Measurements from ENCODE around the gene SHROOM2. TPM values are rescaled to one million over a fixed set of nuclear protein-coding genes. Genes with fewer than 3 reads are reported as not detected.
A peak's percentile ranks its signal among the peaks of the same experiment; 100 is the strongest.
"Not testable (repeated sequence)": the region's sequence is repeated elsewhere in the genome, so short reads cannot be mapped to it uniquely, and the experiment has no call there.

Gene SHROOM2
- total RNA-seq, 1 experiment from 2014 or later = 1.7 TPM

DNA sequence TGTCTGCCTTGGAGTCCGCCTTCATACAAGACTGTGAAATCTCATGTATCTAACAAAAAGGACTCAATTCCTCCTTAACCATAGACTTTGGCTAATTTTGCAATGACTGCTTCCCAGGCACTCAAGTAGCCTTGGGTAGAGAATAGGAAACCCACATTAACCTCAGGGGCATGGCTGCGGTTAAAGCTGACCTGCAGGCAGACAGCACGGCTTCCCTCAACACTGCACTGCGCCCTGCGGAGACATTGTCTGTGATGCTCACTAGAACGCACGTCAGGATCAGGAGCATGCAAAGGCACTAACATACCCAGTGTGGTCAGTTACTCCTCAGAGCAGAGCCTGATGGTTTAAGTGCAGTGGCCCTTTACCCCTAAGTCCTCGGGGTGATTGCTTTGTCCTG lies 10.3 kb upstream of the SHROOM2 start:
- DNase-seq (ENCODE audit: low read depth) = no peak

GRCh38 chrX:9781941-9782340 lies 4.3 kb upstream of the SHROOM2 start:
- DNase-seq (ENCODE audit: low read depth) = no peak
- in situ Hi-C loops (cut with HindIII; ENCODE audit: low pct_unique_long_range_greater_than_20kb, low sequenced_read_pairs) = no loop called here

More for the DNA sequence above, 10.3 kb upstream of the SHROOM2 start:
- in situ Hi-C loops (cut with HindIII; ENCODE audit: low pct_unique_long_range_greater_than_20kb, low sequenced_read_pairs) = no loop called here

- in situ Hi-C loops (cut with HindIII; ENCODE audit: low pct_unique_long_range_greater_than_20kb, low sequenced_read_pairs) = no loop called here
- DNase-seq (ENCODE audit: low read depth) = no peak
Measured at GRCh38 chrX:9784332-9784731, 1.9 kb upstream of the SHROOM2 start.

- DNase-seq (ENCODE audit: low read depth) = no peak
- in situ Hi-C loops (cut with HindIII; ENCODE audit: low pct_unique_long_range_greater_than_20kb, low sequenced_read_pairs) = no loop called here
Measured at GRCh38 chrX:9785254-9785943, 830 bp upstream of the SHROOM2 start.

DNA sequence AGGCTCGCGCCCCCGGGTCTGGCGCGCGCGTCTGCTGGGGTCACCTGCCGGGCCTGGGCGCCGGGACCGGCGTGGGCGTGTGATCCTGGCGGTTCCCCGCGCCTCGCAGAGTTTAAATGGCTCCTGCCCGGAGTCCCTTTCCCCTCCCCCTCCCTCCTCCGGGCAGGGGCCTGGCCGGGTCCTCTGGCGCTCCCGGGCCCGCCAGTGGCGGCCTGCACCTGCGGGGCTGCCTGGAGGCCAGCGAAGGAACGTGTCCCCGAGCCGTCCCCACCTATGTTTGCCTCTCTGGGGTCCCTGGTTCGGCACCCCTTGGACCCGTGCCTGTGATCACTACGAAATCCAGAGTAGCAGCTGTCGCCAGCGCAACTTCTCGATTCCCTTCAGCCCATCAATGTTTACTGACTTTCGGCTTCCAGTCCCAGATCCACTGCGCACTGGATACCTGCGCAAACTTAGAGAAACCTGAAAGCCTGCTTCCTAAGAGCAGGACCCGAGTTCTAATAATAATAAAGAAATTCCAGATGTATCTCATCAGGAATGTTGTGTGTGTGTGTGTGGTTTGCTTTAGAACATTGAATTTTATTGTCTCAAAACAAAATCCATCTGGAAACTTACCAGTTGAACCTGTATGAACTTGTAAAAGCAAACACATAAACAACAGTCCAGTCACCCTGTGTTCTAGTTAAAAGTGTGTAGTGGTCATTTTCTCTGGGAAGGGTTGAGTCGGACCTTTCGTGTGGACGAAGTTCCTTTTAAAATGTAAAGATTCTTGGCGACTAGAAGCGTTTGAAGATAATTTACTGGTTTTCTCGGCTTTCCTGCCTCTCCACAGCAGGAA lies 788 bp downstream of the SHROOM2 start:
- in situ Hi-C loops (cut with HindIII; ENCODE audit: low pct_unique_long_range_greater_than_20kb, low sequenced_read_pairs) = no loop called here
- peak; percentile 12 for DNase-seq (ENCODE audit: low read depth)

DNA sequence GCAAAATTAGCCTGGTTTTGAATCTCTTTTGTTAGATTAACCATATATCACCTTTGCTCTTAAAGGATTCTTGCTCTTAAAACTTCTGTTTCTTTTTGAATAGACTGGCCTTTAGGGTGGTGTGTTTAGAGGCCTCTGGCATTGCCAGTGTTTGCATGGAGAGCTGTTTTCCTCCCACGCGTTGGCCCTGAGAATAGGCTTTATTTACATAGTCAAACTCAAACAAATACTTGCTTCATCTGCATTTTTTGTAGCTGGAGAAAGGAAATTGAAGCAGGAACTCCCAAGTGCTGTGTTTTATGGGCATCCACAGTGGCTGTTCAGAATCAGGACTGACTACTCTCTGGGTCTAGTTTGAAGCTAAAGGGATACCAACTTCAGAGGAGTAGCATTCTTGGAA lies 2.7 kb downstream of the SHROOM2 start:
- in situ Hi-C loops (cut with HindIII; ENCODE audit: low pct_unique_long_range_greater_than_20kb, low sequenced_read_pairs) = no loop called here
- no peak for DNase-seq (ENCODE audit: low read depth)

GRCh38 chrX:9789555-9789954 lies 3.3 kb downstream of the SHROOM2 start:
- no peak for DNase-seq (ENCODE audit: low read depth)
- in situ Hi-C loops (cut with HindIII; ENCODE audit: low pct_unique_long_range_greater_than_20kb, low sequenced_read_pairs) = no loop called here

DNA sequence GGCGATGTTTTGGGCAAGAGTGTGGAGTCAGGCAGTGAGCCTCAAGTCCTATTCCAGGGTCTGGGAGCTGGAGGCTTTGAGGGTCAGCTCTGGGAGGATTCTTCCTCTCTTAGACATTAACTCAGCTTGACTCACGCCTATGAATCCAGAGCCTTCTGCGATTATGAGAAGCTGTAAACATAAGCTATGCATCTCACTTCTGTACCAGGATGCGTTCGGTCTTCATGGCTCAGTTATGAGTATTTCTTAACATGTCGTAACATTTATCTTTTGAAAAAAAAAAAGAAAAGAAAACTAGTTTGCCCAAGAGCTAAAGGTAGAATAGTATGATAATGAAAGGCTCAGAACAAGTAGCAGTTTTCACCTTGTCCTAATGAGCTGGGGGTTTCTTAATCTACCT lies 4.6 kb downstream of the SHROOM2 start:
- in situ Hi-C loops (cut with HindIII; ENCODE audit: low pct_unique_long_range_greater_than_20kb, low sequenced_read_pairs) = no loop called here
- DNase-seq (ENCODE audit: low read depth) = no peak

GRCh38 chrX:9794495-9794894 lies 8.3 kb downstream of the SHROOM2 start:
- no peak for DNase-seq (ENCODE audit: low read depth)
- in situ Hi-C loops (cut with HindIII; ENCODE audit: low pct_unique_long_range_greater_than_20kb, low sequenced_read_pairs) = no loop called here

DNA sequence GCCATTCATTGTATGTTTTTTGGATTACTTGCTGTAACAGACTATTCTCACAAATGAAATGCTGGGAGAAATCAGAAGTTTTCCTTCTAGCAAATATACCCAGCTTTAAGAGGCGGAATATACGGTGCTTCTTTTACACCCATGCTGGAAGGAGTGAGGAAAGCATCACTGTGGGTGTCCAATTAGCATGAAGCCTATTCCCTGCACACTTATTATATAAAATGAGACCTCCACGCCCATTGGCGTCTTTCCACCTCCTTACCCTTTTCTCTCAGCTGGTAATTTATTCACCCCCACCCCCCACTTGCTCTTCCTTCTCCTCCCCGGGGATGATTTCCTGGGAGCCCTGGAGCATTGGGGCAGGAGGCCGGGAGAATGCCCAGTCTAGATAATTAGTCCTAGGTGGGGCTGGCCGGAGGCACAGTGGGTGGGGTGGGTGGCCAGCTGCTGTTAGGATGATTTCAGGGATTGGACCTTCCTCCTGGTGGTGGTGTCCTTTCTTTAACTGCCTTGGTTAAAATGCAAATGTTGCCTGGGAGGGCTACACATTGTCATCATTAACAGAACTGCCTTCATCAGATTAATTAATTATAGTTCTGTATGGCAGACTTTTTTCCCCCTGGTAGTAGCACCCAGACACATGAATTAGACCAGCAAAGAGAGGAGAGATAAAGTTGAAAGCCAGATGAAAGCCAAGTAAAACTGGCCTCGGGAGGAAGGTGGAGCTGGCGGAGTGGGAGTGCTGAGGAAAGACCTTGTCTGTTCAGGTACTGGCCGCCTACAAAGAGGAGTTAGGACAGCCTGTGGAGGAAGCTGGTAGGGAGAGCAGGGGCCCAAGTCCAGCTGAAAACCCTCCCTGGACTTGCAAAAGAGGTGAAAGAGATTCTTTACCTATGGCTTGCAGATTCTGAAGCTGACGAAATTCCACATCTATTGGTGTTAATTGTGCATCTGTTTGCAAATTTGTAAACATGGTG lies 11.4 kb downstream of the SHROOM2 start:
- DNase-seq (ENCODE audit: low read depth) = no peak
- in situ Hi-C loops (cut with HindIII; ENCODE audit: low pct_unique_long_range_greater_than_20kb, low sequenced_read_pairs) = no loop called here

DNA sequence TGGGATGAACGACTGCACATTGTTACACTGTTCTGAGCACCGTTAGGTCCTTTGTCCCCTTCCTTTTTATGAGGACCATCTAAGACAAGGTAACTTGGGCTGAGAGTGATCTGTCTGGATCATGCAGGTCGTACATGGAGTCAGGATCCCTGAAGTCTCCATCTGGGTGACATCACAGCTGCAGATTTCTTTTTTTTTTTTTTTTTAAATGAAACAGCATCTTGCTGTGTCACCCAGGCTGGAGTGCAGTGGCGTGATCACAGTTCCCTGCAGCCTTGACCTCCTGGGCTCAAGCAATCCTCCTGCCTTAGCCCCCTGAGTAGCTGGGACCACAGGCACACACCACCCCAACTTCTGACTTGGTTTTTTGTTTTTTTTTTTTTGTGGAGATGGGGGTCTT lies 16.5 kb downstream of the SHROOM2 start:
- in situ Hi-C loops (cut with HindIII; ENCODE audit: low pct_unique_long_range_greater_than_20kb, low sequenced_read_pairs) = no loop called here

GRCh38 chrX:9804444-9804843 lies 18.2 kb downstream of the SHROOM2 start:
- in situ Hi-C loops (cut with HindIII; ENCODE audit: low pct_unique_long_range_greater_than_20kb, low sequenced_read_pairs) = no loop called here
- DNase-seq (ENCODE audit: low read depth) = no peak

More for the DNA sequence above, 16.5 kb downstream of the SHROOM2 start:
- DNase-seq (ENCODE audit: low read depth) = no peak

DNA sequence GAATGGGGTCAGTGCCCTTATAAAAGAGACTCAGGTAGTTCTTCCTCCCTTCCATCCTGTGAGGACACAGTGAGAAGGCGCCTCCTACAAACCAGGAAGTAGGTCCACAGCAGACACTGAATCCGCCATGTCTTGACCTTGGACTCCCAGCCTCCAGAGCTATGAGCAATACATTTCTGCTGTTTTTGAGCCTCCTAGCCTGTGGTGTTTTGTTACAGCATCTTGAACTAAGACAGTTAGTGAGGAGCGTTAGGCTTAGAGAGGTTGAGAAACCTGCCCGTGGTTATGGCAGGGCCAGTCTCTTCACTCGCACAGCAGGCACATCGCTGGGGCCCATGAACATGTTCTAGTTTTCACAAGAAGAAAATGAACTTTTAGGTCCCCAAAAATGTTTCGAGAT lies 19.7 kb downstream of the SHROOM2 start:
- in situ Hi-C loops (cut with HindIII; ENCODE audit: low pct_unique_long_range_greater_than_20kb, low sequenced_read_pairs) = no loop called here
- no peak for DNase-seq (ENCODE audit: low read depth)

DNA sequence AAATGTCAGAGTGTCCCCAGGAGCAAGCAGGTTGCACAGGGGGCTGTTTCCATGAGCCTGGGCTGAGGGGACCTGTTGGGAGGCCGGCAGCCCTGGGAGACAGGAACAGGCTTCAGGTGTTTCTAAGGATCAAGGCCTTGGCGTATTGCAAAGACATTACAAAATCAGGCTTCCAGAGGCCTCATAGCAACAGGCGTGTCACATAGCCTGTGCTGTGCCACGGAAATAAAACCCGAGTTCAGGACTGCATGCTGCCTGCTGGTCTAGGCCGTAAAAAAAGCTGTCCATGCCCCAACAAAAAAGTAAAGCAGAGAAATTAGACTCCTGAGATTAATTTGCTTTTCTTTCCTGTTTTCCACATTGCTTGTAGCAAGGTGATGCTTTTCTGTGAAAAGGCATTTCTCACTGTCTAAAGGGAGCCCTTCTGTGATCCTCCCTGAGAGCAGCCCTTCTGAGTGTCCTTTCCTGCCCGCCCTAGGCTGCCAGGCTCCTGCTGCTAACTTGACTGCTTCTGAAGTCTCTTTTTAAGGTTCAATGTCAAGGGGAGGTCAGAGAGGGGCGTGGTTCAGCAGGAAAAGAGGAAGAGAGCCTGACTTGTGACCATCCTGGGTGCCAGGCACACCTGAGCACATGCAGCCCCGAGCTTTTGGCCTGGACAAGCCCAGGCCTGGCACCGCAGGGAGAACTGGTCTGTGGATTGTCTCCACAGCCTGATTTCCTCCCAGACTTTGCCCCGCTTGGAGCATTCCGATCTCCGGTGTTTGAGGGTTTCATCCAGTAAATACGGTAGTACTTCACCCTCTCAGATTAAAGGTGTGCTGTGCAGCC lies 21.3 kb downstream of the SHROOM2 start:
- in situ Hi-C loops (cut with HindIII; ENCODE audit: low pct_unique_long_range_greater_than_20kb, low sequenced_read_pairs) = no loop called here
- no peak for DNase-seq (ENCODE audit: low read depth)

DNA sequence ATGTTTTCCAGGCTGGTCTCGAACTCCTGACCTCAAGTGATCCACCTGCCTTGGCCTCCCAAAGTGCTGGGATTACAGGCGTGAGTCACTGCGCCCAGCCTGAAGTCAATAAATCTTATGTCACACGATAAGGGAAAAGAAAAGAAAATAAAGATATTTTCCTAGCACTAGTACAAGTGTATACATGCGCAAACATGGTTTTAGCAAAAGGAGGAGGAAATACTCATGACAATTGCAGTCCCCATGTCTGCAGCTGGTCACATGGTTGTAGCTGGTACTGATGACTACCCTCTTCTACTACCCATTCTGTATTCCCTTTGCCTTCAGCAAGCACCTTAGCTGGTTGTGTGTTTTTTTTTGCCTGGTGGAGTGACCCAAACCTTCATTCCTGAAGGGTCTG lies 23.6 kb downstream of the SHROOM2 start:
- in situ Hi-C loops (cut with HindIII; ENCODE audit: low pct_unique_long_range_greater_than_20kb, low sequenced_read_pairs); DNase-seq (ENCODE audit: low read depth): not testable (repeated sequence)

GRCh38 chrX:9811086-9811485 lies 24.9 kb downstream of the SHROOM2 start:
- DNase-seq (ENCODE audit: low read depth); in situ Hi-C loops (cut with HindIII; ENCODE audit: low pct_unique_long_range_greater_than_20kb, low sequenced_read_pairs): not testable (repeated sequence)

DNA sequence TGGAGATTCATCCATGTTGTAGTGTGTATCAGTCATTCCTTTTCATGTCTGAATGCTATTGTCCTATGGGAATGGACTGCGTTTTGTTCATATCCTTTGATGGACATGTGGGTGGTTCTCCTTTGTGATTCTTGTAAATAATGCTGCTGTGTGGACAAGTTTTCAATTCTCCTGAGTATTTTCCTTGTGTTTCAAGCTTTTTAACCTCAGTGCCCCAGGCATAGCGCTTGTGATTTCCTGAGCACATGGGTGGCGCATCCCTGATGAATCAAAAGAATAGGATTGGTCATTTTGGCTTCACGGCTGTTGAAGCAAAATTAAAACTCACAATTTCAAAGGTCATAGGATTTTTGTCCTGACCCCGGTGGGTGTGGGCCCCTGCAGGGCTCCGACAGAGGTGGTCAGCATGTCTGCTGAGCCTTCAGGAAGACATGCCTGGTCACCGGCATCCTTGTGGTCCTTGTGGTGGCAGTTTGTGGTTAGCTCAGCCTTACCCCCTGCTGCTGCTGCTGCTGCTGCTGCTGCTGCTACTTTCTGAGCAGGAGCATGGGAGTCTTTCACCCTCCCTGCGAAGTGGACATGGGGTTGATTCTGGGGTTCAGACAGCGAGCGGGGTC lies 30.0 kb downstream of the SHROOM2 start:
- in situ Hi-C loops (cut with HindIII; ENCODE audit: low pct_unique_long_range_greater_than_20kb, low sequenced_read_pairs) = no loop called here
- DNase-seq (ENCODE audit: low read depth) = peak; percentile 17
